NCI-H1092 (cell line): ENCODE measurements around the gene SENP5.

Experiments
- DNase-seq: peaks from one replicate; lab custom pipeline; 2025; lab: John Stamatoyannopoulos, UW

Gene SENP5

DNA sequence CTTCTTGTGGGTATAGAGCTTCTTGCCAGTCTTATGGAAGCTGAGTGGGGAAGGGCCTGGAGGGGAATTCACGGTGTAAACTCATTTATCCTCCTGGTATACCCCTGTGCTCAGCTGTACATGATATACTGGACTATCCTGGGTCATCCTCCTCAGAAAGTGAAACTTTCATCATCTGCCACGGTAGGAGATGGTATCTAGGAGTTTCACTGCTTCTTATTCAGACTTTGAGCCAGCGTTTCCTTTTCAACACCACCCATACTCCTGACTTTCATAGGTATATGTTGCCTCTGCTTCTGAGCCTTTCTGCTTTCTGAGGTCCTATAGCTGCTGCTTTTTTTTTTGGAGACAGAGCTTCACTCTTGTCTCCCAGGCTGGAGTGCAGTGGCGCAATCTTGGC, 15.6 kb downstream of the SENP5 start:
- no peak for DNase-seq

DNA sequence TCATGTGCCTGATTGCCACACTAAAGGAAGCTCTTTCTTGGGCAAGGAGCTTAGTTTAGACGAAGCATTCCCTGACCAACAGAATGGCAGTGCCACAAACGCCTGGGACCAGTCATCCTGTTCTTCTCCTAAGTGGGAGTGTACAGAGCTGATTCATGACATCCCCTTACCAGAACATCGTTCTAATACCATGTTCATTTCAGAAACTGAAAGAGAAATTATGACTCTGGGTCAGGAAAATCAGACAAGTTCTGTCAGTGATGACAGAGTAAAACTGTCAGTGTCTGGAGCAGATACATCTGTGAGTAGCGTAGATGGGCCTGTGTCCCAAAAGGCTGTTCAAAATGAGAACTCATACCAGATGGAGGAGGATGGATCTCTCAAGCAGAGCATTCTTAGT, 18.4 kb downstream of the SENP5 start:
- DNase-seq = no peak

DNA sequence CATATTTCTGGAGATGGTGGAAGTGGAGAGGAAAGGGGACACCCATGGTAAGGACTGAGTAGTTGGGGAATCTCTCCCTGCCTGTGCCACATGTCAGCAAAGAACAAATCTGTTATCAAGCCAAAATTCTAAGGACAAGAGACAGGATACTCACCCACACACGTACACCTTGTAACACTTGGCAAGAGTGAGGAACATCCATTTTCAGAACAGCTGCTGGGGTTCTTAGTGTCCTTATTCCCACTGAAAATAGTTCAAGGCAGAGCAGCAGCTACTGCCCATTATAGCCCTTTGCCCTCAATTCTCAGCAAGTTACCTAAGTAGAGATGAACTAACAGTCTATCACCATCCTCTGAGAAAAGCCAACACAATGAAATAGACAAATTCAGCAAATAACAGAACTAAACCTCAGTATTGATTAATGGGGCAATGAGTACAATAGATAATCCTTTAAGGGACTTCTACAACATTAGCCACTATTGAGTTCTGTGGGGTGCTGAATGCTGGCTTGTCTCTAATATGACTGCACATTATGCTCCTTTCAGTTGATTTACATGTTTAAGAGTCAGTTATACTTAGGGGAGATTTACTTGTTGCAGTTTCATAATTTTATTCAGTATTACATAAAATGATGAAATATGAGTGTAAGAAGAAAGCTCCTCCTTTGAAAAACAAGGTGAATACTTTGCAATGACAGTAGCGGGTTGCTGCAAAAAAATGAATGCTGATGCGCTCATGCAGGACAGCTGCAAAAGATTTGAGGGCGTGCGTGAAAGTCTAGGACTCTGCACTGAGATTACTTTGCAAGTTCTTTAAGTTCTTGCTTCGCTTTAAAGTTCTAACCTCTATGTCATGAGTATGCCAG, 22.4 kb downstream of the SENP5 start:
- no peak for DNase-seq

DNA sequence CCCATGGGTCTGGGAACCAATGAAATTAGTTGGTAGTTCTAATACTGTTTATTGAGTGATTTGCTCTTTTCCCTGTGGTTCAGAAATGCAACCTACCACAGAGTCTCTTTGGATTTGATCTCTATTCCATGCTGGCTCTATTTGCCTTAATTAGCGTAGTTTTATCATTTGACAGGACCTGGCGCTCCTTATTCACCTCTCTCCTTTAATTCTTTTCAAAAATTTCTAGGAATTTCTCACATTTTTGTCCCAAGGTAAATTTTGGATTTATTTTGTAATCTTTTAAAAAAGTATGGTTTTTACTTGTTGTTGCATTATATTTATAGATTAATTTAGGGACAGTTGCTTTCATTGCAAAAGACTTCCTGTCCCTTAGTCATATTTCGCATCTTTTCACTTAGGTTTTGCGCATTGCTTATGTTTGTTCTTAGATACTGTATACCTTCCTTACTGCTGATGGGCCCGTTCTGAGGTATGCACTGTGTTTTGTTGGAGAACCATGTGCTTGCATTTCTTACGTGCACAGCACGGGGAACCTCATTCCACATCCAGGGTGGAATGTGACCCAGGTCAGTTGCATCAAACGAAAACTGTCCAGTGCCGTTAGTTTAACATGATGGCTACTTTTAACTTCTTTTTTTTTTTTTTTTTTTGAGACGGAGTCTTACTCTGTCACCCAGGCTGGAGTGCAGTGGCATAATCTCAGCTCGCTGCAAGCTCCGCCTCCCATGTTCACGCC, 27.0 kb downstream of the SENP5 start:
- no peak for DNase-seq

DNA sequence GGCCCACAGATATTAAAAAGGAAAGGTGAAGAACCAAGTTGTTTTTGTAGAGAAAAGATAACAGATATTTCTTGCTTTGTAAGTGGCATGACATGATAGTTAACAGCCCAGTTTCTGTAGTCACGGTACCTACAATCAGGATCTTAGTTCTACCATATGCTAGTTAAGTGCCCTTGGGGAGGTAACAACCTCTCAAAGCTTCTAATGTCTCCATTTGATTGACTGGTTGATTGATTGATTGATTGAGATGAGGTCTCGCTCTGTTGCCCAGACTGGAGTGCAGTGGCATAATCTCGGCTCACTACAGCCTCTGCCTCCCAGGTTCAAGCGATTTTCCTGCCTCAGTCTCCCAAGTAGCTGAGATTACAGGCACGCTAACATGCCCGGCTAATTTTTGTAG, 28.5 kb downstream of the SENP5 start:
- no peak for DNase-seq

DNA sequence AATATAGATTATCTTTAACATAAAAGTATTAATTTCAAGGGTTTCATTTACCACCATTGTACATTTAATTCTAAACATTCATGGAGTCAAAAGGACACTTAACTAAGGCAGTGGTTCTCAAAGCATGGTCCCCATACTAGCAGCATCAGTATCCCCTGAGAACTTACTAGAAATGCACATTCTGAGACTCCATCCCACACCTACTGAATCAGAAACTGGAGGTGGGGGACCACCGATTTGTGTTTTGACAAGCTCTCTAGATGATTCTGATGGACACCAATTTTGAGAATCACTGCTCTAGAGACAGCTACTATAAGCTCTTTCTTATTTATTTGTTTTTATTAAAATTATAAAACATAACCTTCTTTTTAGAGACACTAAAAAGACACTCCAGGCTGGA, 34.0 kb downstream of the SENP5 start:
- DNase-seq = no peak

DNA sequence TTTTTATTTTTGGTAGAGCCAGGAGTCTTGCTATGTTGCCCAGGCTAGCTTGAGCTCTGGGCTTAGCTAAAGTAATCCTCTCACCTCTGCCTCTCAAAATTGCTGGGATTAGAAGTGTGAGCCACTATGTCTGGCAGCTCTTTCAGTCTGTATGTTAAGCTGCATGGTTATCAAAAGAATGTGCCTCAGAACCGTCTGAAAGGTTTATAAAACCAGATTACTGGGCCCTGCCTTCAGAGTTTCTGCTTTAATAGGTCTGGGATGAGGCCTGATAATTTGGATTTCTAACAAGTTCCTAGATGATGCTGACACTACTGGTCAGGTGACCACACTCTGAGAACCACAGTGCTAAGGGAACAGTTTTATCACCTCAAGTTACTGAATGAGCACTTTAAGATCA, 34.6 kb downstream of the SENP5 start:
- DNase-seq = no peak

DNA sequence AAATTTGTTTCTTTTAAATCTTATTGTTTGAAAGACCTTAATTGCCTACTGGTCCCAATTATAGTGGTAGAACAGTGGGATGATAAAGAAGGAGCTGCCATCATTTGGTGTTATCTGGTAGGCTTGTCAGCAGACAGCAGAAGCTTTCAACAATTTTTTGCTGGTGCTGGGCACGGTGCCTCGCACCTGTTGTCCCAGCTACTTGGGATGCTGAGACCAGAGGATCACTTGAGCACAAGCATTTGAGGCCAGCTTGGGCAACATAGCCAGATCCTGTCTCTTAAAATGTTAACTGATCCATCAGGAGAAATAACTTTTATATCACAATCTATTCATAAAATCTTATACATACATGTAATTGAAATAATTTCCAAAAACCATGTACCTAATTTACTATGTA, 36.0 kb downstream of the SENP5 start:
- no peak for DNase-seq

DNA sequence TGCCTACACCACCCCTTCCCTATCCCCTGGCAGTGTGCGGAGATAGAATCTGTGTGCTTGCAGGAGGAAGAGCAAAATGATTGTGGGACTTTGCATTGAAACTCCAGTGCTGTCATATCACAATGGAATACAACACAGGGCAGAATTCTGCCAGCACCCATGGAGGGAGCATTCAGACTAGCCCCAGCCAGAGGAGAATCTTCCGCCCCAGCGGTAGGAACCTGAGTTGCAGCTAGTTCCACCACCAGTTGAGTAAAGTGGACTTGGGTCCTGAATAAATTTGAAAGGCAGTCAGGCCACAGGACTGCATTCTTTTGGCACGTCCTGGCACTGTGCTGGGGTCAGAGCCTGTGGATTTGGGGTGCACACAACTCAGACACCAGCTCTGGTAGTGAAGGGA, 47.1 kb downstream of the SENP5 start:
- no peak for DNase-seq

DNA sequence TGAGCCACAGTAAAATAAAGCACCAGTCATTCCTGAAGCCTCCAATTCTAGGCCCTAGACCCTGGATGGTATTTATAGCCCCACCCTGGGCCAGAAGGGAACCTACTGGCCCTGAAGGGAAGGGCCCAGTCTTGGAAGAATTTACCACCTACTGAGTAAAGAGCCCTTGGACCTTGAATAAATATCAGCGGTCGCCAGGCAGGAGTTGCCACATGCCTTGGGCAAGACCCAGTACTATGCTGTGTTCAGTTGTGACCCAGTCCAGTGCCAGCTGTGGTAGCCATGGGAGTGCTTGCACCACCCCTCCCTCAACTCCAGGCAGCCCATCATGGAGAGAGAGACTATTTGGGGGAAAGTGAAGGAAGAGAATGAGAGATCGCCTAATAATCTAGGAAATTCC, 47.7 kb downstream of the SENP5 start:
- no peak for DNase-seq

DNA sequence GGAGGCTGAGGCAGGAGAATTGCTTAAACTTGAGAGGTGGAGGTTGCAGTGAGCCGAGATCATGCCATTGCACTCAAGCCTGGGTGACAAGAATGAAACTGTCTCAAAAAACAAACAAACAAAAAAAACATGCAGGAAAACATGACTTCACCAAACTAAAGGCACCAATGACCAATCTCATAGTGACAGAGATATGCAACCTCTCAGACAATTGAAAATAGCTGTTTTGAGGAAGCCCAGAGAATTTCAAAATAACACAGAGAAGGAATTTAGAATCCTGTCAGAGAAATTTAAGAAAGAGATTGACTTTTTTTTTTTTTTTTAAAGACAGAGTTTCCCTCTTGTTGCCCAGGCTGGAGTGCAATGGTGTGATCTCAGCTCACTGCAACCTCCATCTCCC, 48.5 kb downstream of the SENP5 start:
- no peak for DNase-seq

DNA sequence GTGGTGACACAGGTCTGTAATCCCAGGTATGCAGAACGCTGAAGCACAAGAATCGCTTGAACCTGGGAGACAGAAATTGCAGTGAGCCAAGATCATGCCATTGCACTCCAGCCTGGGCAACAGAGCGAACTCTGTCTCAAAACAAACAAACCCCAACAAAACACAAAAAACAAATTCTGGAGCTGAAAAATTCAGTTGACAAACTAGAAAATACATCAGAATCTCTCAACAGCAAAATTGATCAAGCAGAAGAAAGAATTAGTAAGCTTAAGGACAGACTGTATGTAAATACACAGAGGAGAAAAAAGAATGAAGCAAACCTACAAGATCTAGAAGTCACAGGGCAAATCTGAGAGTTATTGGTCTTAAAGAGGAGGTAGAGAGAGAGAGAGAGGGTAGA, 49.3 kb downstream of the SENP5 start:
- no peak for DNase-seq

DNA sequence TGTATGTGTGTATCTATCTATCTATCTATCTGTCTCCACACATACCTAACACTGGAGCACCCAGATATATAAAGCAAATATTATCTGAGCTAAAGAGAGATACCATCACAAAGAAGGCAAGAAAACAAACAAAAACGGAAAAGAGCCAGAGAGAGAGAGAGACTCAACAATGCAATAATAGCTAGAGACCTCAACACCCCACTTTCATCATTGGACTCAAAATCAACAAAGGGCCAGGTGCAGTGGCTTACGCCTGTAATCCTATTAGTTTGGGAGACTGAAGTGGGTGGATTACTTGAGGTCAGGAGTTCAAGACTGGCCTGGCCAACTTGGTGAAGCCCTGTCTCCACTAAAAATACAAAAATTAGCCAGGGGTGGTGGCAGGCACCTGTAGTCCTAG, 51.2 kb downstream of the SENP5 start:
- no peak for DNase-seq

DNA sequence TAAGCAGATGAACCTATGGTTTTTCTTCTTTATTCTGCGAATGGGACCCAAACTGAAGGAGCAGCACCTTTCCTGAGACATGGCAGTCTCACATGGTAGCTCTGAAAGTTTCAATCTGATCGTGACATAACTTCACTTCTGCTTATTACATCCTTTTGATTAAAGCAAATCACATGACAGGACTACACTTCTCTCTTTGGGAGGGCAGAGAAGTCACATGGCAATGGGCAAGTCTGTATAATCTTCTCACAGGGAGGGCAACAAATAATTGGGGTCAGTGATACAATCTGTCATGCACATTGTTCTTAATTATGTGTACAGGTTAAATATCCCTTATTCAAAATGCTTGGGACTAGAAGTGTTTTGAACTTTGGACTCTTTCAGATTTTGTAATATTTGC, 53.0 kb downstream of the SENP5 start:
- DNase-seq = no peak

DNA sequence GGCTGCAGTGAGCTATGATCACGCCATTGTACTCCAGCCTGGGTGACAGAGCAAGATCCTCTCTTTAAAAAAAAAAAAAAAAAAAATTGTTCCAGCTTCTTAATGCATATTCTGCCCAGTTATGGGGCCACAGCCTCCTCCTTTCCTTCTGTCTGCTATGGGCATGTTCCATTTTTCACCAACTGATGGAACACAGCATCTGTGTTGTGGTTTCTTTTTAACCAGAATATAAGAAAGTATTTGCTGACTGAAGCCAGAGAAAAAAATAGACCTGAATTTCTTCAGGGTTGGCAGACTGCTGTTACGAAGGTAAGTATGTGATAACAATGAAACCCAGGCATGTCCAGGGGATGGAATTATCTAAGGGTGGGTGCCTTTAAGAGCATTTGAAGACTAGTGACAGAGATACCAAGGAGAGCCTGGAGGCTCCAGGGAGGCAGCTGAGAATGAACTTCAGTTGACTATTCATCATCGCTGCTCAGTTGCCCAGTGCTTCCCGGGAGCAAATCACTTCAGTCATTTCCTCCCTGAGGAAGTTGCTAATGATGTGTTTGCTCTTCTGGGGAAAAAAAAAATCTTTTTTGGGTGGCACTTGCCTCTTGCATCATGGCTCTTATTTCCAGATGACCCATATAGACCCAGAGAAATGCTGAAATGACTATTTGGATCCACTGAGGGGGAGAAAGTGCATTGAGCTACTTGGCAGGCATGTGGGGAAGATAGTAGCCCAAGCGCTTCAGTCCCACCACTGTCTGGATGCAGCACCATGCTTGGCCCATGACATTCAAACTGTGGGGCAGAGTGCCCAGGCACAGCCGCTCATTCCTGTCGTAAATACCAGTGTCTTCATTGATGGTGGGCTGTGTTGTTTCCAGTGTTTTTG, 60.1 kb downstream of the SENP5 start:
- DNase-seq = no peak

DNA sequence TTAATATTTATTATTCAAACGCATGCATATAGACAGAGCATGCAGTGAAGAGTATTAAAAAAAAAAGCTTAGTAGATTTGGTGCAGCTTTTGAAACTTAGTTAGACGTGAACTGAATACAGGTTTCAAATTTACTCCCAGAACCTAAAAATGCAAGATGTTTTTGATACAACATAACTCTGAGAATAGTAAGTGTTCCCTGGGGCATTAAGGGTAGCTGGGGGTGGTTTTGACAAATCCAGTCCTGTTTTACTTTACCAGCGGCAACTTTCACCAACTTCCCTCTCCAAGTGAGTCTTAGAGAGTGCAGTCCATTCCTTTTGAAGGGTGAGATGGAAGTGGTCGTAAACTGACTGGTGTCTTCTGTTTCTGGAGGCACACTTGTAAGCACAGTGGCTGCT, 63.4 kb downstream of the SENP5 start:
- DNase-seq = no peak

DNA sequence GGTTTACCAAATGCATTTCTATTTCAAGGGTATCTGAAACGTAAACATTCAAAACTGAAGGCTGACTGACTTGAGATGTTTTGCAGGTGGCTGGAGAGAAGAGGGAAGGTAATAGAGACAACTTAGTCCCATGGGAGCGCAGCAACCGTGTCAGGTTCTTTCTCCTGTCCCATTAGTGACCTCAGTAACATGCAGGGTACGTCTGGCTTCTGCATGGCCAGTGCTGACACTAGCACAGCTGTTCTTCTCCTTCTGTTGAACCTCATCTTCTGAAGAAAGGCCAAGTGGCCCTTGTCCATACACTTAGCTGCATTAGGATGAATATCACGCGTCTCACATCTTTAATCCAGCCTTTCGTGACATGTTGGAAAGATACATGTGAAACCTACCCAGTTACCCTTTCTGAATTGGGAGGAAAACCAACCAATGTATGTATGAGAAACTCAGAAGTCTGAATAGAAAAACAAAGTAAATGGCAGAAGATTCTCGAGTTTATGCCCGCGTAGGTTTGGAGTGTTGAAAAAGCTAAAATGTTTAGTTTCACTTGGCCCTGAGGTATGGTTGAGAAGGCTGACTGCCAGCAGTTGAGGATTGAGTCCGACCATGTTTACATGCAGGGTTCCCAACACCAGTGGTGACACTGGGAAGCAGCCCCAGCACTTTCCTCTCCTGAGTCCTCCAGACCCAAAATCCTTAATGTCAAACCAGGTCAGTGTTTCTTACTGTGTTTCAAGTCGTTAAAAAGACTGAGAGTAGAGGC, 64.3 kb downstream of the SENP5 start:
- DNase-seq = no peak

DNA sequence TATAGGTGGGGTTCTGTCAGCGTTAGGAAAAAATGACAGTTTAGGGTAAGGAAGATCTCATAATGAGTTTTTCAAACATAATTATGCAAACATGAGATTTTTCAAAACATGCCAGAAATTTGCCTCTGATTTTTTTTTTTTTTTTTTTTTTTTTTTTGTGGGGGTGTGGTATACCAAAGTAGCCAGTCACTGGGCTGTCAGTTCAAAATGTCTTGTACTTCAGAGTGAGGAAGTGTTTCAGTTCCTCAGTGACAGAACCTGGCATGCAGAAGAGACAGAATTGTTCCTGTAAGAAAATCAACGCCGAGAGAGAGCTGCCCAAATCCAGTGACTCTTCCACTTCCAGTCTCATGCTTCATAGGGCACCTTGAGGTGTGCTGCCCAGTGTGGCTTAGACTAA, 64.9 kb downstream of the SENP5 start:
- no peak for DNase-seq

DNA sequence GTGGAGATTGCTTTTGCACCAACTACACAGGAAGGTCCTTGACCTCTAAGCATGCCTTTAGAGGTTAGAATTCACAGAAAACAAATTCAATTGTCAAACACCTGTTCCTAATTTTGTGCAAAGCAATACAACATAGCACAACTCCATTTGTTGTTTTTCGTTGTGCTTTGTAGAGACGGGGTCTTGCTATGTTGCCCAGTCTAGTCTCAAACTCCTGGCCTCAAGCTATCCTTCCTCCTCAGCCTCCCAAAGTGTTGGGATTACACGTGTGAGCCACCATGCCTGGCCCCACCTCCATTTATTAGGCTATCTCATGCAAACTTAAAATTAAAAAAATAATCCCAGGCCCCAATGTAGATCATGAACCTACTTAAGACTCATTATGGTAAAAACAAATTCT, 68.6 kb downstream of the SENP5 start:
- DNase-seq = no peak

DNA sequence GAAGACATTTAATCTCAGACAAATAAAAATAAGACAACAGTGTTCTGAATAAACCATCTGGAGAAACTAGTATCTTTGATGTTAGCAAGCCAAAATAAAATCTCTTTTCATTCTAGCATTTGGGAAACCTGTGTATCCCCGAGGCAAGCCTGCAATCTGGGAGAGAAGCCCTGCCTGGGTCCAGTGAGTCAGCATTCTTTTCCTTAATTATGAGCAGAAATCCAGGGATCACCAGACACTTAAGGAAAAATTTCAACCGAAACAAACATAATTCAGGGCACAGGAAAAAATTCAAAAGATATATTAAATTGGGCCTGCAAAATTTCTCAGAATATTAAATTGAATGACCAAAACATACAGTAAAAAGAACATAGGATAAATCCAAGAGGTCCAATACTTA, 70.4 kb downstream of the SENP5 start:
- DNase-seq = no peak

DNA sequence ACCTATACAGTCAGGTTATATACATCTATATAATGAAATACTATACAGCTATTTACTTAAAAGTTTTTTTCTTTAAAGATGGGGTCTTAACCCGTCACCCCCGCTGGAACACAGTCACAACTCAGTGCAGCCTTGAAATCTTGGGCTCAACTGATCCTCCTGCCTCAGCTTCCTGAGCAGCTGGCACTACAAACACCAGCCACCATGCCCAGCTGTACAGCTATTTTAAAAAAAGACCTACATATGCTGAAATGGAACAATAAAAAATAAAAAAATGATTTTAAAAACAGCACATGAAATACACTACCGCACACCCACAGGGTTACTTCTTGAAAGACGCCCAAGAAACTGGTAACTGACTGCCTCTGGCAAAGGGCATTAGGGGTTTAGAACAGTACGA, 70.9 kb downstream of the SENP5 start:
- no peak for DNase-seq

DNA sequence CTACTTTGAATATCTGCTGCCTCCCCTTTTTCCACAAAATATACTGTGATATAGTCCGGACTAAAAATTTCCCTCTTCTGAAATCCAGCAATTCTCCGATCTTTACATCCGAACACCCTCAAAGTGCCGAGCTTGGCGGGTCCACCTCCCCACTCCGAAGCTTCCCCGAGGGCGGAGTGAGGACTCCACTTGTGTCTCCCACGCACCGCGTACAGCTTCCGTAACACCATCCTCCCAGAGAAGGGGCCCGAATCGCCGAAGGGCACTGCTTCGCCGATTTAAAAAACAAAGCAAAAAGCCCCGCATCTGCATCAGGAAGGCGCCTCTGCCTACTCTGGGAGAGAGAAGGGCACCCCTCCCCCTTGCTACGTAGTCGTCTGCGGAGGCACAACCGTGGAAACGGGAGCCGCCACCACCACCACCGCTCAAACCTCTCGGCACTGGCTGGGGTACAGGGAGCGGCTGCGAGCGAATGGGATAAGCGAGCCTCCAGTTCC, 74.1 kb downstream of the SENP5 start:
- DNase-seq = peak; percentile 50
